GM06990 (cell line): Measurements from ENCODE around the gene ZNF48.

Experiments
- DNase-seq: peaks from one replicate; pipeline ENCODE4 v3.0.0-alpha.2; 2011; ENCODE audit not compliant: insufficient read length; ENCODE audit errors: extremely low read depth
- H3K27me3 ChIP-seq: replicated peaks from 2 replicates; pipeline ENCODE4 v1.6.0; 2011; ENCODE audit warnings: low read length; ENCODE audit not compliant: control insufficient read depth, insufficient read depth
- H3K36me3 ChIP-seq: 2 replicates; pipeline ENCODE4 v1.5.1; 2011; ENCODE audit warnings: low read length; ENCODE audit not compliant: control insufficient read depth, insufficient read depth
- H3K4me3 ChIP-seq: replicated peaks from 2 replicates; pipeline ENCODE4 v1.5.1; 2011; ENCODE audit warnings: low read depth, mild to moderate bottlenecking, control low read depth, low read length
- CTCF ChIP-seq: IDR thresholded peaks from 2 replicates; pipeline ENCODE4 v1.5.1; 2011; ENCODE audit warnings: low read length, control low read depth, mild to moderate bottlenecking, inconsistent platforms; ENCODE audit not compliant: insufficient read depth, poor library complexity, severe bottlenecking

ZNF48 gene

GRCh38 chr16:30377812-30378235, 17.4 kb upstream of the ZNF48 start:
- DNase-seq: peak; percentile 84
- no peaks in the 10 kb centered on the region for H3K27me3 ChIP-seq
- TF ChIP-seq CTCF: no peak

GRCh38 chr16:30378236-30379157, 16.7 kb upstream of the ZNF48 start:
- peak; percentile 12 for TF ChIP-seq CTCF
- peak; percentile 98 for DNase-seq

More at GRCh38 chr16:30377812-30378235, 17.4 kb upstream of the ZNF48 start:
- Histone ChIP-seq H3K36me3 (peaks cover 6% of the 10 kb centered on the region), H3K4me3 (peak overlapping the region; percentile 67)

DNA sequence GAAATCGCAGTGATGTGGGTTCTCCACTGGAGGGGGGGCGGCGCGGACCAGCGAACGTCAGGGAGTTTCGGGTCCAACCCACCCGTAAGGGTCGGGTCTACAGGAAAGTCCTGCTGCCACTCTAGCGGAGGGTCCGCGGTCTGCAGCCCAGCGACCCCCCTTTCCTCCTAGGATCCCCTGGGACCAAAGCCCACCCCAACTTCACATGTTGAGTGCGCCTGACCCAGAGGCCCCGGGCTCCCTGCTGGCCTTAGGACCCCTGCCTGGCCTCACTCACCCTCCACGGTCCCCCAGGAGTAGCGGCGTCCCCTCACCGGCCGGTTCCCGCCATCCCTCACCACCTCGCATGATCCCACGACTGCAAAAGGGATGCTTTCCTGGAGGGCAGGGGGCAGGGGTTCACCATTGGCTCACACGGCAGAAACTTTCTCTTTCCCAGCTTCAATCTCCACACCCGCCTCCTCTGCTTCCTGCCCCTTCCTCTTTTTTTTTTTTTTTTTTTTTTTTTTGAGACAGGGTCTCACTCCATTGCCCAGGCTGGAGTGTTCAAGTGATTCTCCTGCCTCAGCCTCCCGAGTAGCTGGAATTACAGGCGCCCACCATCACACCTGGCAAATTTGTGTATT, 15.9 kb upstream of the ZNF48 start:
- Histone ChIP-seq H3K4me3 (peak overlapping the region; percentile 67), H3K36me3 (peaks cover 6% of the 10 kb centered on the region), H3K27me3 (no peaks in the 10 kb centered on the region)
- no peak for DNase-seq
- no peak for TF ChIP-seq CTCF

More at GRCh38 chr16:30378236-30379157, 16.7 kb upstream of the ZNF48 start:
- H3K36me3 ChIP-seq: peaks cover 6% of the 10 kb centered on the region
- no peaks in the 10 kb centered on the region for H3K27me3 ChIP-seq
- peak overlapping the region; percentile 67 for H3K4me3 ChIP-seq

DNA sequence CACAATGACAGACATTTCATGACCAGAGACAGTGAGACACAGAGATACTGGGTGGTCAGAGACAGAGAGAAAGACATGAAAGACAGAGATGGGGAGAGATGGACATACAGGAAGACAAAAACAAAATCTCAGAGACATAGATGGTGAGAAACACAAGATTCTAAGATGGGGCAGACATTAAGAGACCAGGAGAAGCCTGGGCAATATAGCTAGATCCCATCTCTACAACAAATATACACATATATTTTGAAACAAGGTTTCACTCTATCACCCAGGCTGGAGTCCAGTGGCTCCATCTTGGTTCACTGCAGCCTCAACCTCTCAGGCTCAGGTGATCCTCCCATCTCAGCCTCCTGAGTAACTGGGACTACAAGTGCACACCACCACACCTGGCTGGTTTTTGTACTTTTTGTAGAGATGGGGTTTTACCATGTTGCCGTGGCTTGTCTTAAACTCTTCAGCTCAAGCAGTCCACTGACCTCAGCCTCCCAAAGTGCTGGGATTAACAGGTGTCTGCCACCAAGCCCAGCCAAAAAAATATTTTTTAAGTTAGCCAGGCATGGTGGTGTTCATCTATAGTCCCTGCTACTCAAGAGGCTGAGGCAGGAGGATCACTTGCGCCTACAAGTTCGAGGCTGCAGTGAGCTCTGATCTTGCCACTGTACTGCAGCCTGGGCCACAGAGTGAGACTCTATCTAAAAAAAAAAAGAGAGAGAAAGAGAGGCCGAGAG, 15.0 kb upstream of the ZNF48 start:
- TF ChIP-seq CTCF: no peak
- no peak for DNase-seq
- no peaks in the 10 kb centered on the region for H3K27me3 ChIP-seq
- H3K4me3 ChIP-seq: no peak overlapping the region
- peaks cover 6% of the 10 kb centered on the region for H3K36me3 ChIP-seq

GRCh38 chr16:30380803-30381208, 14.4 kb upstream of the ZNF48 start:
- peak overlapping the region; percentile 83; the same call in 1 of the 2 replicates for H3K4me3 ChIP-seq
- DNase-seq: no peak
- H3K27me3 ChIP-seq: no peaks in the 10 kb centered on the region
- TF ChIP-seq CTCF: no peak
- H3K36me3 ChIP-seq: peaks cover 6% of the 10 kb centered on the region
